Renal cortical epithelial cell (primary cell): ENCODE measurements around the gene CDK6. TPM values are rescaled to one million over a fixed set of nuclear protein-coding genes. Genes with fewer than 3 reads are reported as not detected.

ENCODE experiments used
- DNase-seq: peaks from one replicate; pipeline ENCODE4 v3.0.0-alpha.2; 2011; ENCODE audit warnings: low read depth
- total RNA-seq: library from RNA; depleted of rRNA; stranded (reverse); fragments of >200 nt; gene quantifications from 2 replicates; pipeline ENCODE4 v1.2.3, GENCODE V29; 2014

Gene CDK6
- total RNA-seq, 1 donor from 2014 or later: 138 TPM

- DNase-seq: no peak
Observed at GRCh38 chr7:92736870-92737269, 99.5 kb downstream of the CDK6 start.

DNA sequence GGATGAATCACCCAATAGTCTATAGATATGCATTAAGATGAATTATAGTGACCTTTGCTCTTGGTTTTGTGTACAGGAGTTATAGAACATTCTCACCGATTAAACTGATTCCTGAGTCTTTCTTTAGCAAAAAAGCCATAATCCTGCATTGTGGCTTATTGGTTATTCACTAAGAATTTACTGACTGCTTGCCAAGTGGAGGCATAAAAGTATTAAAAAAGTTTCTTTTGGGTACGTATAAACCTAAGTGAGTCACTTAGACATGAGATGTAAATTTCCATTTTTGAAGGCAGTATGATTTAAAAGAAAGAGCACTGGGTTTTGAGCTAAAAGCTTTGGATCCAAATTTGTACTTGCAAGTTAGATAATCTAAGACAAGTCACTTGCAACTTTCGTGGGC lies 100.7 kb downstream of the CDK6 start:
- DNase-seq: no peak

DNA sequence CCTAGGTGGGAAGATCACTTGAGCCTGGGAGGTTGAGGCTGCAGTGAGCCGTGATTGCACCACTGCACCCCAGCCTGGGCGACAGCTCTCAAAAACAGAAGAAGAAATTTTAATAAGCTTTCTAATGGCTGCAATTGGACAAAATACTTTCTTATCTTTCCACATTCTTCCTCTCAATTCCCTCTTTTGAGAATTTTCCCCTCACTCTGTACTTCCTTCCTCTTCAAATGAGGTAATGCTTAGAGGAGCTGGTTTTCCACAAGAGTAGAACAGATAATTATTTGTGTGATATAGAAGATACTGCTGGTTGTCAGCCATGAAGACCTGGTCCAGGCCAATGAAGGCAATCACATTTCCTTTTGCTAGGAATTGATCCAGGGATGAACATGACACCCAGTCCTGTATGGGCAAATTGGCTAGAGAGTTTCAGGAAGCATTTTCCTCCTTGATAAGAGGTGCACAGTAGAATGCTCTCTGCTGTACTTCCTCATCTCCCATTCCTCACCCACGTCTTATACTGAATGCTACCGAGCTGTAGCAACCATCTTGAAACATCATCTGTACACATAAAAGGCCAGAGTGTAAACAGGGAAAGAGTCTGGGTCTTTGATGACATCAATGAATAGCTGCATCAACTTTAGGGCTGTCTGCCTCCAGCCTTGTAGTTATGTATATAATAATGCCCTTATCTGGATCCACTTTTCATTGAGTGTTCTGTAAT lies 103.9 kb downstream of the CDK6 start:
- DNase-seq: no peak

GRCh38 chr7:92731335-92732063 lies 104.9 kb downstream of the CDK6 start:
- peak; percentile 68 for DNase-seq

- no peak for DNase-seq
Observed at GRCh38 chr7:92730808-92731207, 105.6 kb downstream of the CDK6 start.

- DNase-seq: no peak
Observed at GRCh38 chr7:92729751-92730150, 106.6 kb downstream of the CDK6 start.

DNA sequence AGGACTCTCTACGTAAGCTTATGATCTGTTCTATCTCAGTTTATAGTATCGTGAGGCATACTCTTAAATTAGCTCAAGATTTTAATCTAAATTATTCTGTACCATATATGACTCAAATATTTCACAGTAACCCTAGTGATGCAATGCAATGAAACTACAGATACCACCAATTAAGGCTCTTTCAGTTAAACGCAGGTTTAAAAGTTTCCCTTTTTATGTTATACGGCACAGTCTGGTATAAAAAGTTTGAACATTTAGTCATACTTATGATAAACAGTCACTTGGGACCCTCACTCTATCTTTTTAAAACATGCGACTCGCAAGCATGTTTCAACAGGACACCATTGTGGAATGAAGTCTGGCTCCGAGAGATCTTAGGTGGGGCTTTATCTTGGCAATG lies 107.2 kb downstream of the CDK6 start:
- no peak for DNase-seq

DNA sequence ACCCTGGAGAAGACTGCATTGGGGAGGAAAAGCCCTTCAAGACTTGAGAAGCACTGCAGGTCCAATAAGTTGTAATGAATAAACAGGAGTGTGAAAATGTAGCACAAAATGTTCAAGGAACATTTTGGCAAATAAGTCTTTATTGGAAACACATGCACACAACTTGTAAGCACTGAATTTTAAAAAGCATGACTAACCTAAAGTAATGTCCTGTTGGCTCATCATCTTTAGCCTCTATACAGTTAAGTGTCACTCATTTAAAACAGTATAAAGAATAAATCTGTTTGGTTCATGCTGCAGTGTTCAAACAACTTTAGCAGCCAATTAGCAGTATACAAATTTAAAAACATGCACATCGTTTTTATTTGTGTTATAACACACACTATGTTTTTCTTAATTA lies 108.6 kb downstream of the CDK6 start:
- DNase-seq: no peak

GRCh38 chr7:92725161-92725925 lies 111.0 kb downstream of the CDK6 start:
- DNase-seq: no peak

- no peak for DNase-seq
Observed at GRCh38 chr7:92723943-92724342, 112.4 kb downstream of the CDK6 start.

DNA sequence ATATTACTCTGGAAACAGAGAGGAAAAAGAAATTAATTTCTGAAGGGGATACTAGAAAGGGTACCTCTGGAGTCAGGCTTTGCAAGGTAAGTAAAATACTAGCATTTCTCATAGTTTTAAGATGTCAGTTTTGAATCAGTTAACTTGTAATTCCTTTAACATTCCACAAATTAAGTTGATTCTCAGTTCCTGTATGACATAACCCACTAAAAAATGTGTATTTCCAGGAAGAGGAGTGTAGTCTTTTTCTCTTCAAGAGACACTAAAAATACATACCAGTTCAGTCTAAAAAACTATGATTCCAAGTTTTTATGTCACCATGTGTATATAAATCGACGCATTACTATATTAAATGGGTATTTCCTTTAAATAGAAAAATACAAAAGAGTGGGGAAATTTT lies 113.2 kb downstream of the CDK6 start:
- peak; percentile 40 for DNase-seq

GRCh38 chr7:92722541-92722940 lies 113.8 kb downstream of the CDK6 start:
- no peak for DNase-seq

DNA sequence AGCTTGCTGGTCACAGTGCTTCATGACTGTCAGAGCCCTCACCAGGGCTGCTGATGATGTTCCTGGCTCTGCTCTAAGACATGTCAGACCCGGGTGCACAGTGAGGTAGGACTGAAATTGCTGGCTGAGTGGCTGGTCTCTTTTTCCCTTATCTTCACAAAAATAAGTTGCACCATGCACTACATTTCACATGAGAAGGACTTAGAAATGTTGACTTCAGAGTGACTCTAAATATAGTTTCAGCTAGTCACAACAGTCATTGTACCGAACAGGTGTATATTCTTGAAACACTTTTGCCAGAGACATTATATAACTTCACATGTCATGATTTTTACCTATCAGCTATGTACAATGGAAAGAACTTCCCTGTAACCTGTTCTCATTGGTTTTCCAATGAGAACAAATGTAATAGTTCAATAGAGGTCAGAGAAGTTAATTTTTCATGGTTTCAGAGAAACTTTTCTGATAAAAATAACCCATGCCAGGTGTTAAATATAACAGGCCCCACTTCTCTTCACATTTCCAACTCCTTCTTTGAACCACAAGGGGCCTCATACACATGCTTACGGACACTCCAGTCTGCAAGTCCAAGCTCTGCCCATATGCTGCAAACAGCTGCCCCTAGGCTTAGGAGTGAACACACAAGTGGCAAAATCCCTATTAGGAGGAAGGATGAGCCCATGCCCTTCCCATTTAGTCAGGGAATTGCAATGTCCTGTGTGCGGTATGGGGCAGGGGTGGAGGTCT lies 115.6 kb downstream of the CDK6 start:
- no peak for DNase-seq

- peak; percentile 69 for DNase-seq
Observed at GRCh38 chr7:92717993-92718716, 118.2 kb downstream of the CDK6 start.

DNA sequence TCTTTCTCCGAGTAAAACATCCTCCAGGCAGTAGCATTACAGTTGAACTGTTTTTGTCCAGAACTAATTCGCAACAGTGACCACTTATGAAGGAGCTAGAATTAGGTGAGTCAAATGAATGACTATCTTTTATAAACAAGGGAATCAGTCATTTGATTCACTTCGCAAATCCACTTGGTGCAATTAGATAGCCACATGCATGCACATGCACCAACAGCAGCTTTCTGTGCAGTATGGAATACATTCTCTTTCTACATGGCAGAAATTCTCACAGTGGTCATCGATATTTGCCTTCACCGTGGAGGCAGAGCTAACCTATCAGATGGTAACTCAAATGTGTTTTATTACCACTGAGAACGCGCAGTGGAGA lies 118.8 kb downstream of the CDK6 start:
- DNase-seq: peak; percentile 62

GRCh38 chr7:92716825-92717580 lies 119.4 kb downstream of the CDK6 start:
- DNase-seq: no peak

DNA sequence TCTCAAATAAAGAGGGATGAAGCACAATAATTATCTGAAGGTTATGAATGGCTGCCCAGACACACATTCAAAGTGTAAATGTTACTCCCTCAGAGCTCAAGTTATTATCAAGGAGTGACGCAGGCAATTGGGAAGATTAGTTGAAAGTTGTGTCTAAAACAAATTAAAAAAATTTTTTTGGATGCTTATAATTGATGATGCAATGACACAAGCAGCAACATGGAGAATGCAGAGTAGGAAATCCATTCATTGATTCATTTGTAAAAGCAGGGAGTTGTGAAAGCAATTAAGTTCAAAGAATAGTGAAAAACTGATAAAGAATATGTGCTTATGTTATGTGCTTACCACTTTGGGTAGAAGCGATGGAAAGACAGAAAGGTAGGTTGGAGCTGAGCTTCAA lies 120.4 kb downstream of the CDK6 start:
- DNase-seq: no peak

DNA sequence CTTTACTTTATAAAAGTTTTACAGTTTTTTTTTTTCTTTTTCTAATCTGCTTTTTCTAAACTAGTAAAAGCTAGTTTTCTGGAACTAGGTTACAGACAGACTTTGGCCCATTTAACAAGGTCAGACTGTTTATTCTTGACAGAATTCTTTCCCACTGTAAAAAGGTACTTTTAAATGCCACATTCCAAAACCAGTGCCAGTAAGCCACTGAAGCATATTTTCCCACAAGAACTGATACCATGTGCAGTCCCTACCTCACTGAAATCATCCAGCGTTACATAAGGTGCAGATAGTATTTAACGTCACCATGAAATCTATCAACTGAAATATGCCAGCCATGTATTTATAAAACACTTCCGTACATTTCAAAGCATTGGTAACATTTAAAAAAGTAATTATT lies 121.6 kb downstream of the CDK6 start:
- peak; percentile 88 for DNase-seq

DNA sequence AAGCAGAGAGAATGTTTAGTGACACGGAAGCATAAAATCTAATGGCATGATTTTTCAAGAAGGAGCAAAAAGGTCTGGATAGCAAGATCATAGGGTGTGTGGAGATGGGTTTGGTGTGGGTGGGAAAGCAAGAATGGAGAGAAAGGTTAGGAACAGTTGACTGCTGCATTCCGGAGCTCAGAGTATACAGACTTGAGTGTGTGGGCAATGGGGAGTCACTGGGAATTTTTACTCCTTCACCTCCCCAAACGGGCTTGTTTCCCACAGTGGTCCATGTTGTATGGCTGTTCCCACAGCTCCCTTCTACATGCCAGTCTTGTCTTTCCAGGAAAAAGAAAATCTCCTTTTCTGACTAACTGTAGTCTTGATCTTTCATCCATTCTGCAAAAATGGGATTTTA lies 122.1 kb downstream of the CDK6 start:
- peak; percentile 52 for DNase-seq

DNA sequence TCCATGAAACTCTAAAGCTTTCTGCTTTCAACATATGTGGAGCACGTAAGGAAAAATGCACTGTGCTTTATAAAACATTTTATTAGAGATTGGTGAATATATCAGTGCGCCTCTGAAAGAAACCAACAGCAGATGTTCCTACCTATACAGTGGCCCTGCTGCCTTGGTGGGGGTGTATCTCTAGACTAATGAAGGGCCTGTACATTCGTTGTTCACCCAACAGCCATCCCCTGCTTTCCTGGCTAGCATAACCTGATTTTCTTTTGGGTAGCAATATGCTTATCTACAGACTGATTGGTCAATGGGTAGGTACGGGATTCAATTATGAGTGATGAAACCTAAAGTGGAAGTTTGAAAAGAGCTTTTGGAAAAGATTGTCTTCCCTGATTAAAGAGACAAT lies 126.5 kb downstream of the CDK6 start:
- DNase-seq: no peak

DNA sequence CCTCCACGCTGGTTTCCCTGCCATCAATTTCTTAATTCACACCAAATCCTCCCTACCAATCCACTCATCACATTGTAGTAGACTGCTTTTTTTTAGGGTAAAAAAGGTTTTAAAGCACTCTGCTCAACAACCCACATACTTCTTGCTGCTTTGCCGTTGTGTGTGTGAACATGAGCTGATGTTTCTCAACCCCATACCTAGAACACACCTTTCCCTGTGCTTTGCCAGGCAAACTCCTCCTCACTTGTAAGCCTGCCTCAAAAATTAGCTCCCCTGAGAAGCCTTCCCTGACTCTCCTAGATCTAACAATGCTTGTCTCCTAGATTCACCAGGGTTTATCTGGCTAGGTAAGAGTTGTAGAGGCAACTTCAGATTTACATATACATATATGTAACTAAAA lies 127.2 kb downstream of the CDK6 start:
- no peak for DNase-seq
